Mammary epithelial cell (primary cell): ENCODE data around the gene SLC17A7.

Experiments
- EZH2 ChIP-seq: IDR thresholded peaks from 2 replicates; pipeline ENCODE4 v1.6.1; 2012; ENCODE audit warnings: low read length, inconsistent platforms, borderline replicate concordance
- TF ChIP-seq, protein P1 (sequence below), 2 donors: IDR thresholded peaks in 1 of 2; conservative IDR thresholded peaks in 1 of 2; 2 replicates each; pipeline ENCODE4 v1.5.1; 2011 to 2012; ENCODE audit warnings: inconsistent platforms in 2 of 2, low read length in 2 of 2, mild to moderate bottlenecking in 2 of 2, control low read depth in 1 of 2, low read depth in 1 of 2; ENCODE audit not compliant: insufficient read depth in 1 of 2; ENCODE audit errors: extremely low read depth in 1 of 2

- TF ChIP-seq, protein P1, sequence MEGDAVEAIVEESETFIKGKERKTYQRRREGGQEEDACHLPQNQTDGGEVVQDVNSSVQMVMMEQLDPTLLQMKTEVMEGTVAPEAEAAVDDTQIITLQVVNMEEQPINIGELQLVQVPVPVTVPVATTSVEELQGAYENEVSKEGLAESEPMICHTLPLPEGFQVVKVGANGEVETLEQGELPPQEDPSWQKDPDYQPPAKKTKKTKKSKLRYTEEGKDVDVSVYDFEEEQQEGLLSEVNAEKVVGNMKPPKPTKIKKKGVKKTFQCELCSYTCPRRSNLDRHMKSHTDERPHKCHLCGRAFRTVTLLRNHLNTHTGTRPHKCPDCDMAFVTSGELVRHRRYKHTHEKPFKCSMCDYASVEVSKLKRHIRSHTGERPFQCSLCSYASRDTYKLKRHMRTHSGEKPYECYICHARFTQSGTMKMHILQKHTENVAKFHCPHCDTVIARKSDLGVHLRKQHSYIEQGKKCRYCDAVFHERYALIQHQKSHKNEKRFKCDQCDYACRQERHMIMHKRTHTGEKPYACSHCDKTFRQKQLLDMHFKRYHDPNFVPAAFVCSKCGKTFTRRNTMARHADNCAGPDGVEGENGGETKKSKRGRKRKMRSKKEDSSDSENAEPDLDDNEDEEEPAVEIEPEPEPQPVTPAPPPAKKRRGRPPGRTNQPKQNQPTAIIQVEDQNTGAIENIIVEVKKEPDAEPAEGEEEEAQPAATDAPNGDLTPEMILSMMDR (conservative IDR thresholded peaks at IDR 0.05 in 1 of 2, IDR thresholded peaks at IDR 0.05 in 1 of 2; ENCODE audit: extremely low read depth in 1 of 2, insufficient read depth in 1 of 2, low read depth in 1 of 2, low read length in 2 of 2) = no peak
- no peak for TF ChIP-seq EZH2
These were observed 19.5 kb downstream of the SLC17A7 start for GRCh38 chr19:49421878-49422202.
